GM10248 (cell line): ENCODE measurements around the gene BICD2.

ENCODE experiments used
- CTCF ChIA-PET: fragments of 300-600 bp; sonication (Branson Sonifier 250); formaldehyde crosslinking; extraction: SDS; loops from one replicate; lab custom pipeline; 2021; ENCODE audit warnings: antibody characterized with exemption; lab: Yijun Ruan, JAX
- POLR2A ChIA-PET: fragments of 350-650 bp; sonication (Branson Sonifier 250); formaldehyde crosslinking; extraction: SDS; loops from one replicate; lab custom pipeline; 2020; ENCODE audit warnings: antibody characterized with exemption; lab: Yijun Ruan, JAX
- DNase-seq: peaks from one replicate; pipeline ENCODE4 v3.0.0; 2012; ENCODE audit errors: extremely low spot score
- CTCF ChIP-seq: IDR thresholded peaks from 2 replicates; pipeline ENCODE4 v1.5.1; 2012; ENCODE audit warnings: mild to moderate bottlenecking, low read depth; ENCODE audit errors: extremely low read depth, missing control alignments, control extremely low read depth

Gene BICD2

GRCh38 chr9:92663951-92664350, 100.7 kb downstream of the BICD2 start:
- no peak for TF ChIP-seq CTCF
- ChIA-PET POLR2A (no interaction called here), CTCF (interaction anchor here (0.8 to 1.2 kb wide), 4 partner anchors 19 to 127 kb away, joined by 3 to 7 read pairs (median 4); no protein-coding TSS in a partner anchor)
- no peak for DNase-seq

- ChIA-PET CTCF (interaction anchor here (1.1 to 1.2 kb wide), 3 partner anchors 18 to 128 kb away, joined by 3 to 7 read pairs (median 4); no protein-coding TSS in a partner anchor), POLR2A (no interaction called here)
- no peak for TF ChIP-seq CTCF
- DNase-seq, result no peak
Measured at GRCh38 chr9:92663126-92663525, 101.5 kb downstream of the BICD2 start.

- POLR2A ChIA-PET, result no interaction called here
- CTCF ChIA-PET, result interaction anchor here (1.5 kb wide), 1 partner anchor 26 kb away, joined by 3 read pairs; no protein-coding TSS in a partner anchor
- no peak for TF ChIP-seq CTCF
- no peak for DNase-seq
Measured at GRCh38 chr9:92661743-92662142, 102.9 kb downstream of the BICD2 start.
